ENCODE data around the gene ZNF569.

ZNF569 gene

DNA sequence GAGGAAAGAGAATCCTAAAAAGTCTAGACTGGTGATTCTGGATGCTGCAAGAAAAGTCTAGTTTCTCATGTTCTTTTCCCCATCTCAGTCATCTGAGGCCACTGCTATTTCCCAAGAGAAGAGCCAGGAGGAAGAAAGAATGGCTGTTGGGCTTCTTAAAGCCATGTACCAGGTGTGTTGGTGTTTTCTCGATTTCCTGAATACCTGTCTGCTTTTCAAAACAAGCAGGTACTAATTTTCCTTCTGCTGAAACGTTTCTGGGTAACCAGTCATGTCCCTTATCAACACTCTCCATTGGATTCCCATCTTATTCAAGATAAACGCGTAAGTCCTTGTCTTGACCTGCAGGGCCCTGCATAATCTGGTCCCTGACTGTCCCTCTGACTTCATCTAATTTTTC is 3.0 kb upstream of the ZNF569 start:
- no peaks in the 10 kb centered on the region for H3K27me3 ChIP-seq (ENCODE audit: insufficient read depth, poor library complexity, severe bottlenecking)
- peak overlapping the region; percentile 93 for H3K4me3 ChIP-seq (replicated peaks; ENCODE audit: insufficient read depth, low read length)
- DNase-seq (ENCODE audit: low read depth in 1 of 2, low spot score in 1 of 2) = no peak
- no peak overlapping the region for H3K27ac ChIP-seq (replicated peaks)
- TF ChIP-seq POLR2AphosphoS5 (IDR thresholded peaks at IDR 0.05; ENCODE audit: low read depth) = no peak
- TF ChIP-seq GABPA (IDR thresholded peaks at IDR 0.05; ENCODE audit: low read depth) = no peak
- TF ChIP-seq, protein P1, sequence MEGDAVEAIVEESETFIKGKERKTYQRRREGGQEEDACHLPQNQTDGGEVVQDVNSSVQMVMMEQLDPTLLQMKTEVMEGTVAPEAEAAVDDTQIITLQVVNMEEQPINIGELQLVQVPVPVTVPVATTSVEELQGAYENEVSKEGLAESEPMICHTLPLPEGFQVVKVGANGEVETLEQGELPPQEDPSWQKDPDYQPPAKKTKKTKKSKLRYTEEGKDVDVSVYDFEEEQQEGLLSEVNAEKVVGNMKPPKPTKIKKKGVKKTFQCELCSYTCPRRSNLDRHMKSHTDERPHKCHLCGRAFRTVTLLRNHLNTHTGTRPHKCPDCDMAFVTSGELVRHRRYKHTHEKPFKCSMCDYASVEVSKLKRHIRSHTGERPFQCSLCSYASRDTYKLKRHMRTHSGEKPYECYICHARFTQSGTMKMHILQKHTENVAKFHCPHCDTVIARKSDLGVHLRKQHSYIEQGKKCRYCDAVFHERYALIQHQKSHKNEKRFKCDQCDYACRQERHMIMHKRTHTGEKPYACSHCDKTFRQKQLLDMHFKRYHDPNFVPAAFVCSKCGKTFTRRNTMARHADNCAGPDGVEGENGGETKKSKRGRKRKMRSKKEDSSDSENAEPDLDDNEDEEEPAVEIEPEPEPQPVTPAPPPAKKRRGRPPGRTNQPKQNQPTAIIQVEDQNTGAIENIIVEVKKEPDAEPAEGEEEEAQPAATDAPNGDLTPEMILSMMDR (IDR thresholded peaks at IDR 0.05; ENCODE audit: insufficient read depth, low read length) = no peak
- TF ChIP-seq SPI1 (IDR thresholded peaks at IDR 0.05; ENCODE audit: borderline replicate concordance, low read depth) = no peak
- TF ChIP-seq, protein P2, sequence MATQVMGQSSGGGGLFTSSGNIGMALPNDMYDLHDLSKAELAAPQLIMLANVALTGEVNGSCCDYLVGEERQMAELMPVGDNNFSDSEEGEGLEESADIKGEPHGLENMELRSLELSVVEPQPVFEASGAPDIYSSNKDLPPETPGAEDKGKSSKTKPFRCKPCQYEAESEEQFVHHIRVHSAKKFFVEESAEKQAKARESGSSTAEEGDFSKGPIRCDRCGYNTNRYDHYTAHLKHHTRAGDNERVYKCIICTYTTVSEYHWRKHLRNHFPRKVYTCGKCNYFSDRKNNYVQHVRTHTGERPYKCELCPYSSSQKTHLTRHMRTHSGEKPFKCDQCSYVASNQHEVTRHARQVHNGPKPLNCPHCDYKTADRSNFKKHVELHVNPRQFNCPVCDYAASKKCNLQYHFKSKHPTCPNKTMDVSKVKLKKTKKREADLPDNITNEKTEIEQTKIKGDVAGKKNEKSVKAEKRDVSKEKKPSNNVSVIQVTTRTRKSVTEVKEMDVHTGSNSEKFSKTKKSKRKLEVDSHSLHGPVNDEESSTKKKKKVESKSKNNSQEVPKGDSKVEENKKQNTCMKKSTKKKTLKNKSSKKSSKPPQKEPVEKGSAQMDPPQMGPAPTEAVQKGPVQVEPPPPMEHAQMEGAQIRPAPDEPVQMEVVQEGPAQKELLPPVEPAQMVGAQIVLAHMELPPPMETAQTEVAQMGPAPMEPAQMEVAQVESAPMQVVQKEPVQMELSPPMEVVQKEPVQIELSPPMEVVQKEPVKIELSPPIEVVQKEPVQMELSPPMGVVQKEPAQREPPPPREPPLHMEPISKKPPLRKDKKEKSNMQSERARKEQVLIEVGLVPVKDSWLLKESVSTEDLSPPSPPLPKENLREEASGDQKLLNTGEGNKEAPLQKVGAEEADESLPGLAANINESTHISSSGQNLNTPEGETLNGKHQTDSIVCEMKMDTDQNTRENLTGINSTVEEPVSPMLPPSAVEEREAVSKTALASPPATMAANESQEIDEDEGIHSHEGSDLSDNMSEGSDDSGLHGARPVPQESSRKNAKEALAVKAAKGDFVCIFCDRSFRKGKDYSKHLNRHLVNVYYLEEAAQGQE (IDR thresholded peaks at IDR 0.05; ENCODE audit: insufficient replicate concordance, low read depth) = no peak

DNA sequence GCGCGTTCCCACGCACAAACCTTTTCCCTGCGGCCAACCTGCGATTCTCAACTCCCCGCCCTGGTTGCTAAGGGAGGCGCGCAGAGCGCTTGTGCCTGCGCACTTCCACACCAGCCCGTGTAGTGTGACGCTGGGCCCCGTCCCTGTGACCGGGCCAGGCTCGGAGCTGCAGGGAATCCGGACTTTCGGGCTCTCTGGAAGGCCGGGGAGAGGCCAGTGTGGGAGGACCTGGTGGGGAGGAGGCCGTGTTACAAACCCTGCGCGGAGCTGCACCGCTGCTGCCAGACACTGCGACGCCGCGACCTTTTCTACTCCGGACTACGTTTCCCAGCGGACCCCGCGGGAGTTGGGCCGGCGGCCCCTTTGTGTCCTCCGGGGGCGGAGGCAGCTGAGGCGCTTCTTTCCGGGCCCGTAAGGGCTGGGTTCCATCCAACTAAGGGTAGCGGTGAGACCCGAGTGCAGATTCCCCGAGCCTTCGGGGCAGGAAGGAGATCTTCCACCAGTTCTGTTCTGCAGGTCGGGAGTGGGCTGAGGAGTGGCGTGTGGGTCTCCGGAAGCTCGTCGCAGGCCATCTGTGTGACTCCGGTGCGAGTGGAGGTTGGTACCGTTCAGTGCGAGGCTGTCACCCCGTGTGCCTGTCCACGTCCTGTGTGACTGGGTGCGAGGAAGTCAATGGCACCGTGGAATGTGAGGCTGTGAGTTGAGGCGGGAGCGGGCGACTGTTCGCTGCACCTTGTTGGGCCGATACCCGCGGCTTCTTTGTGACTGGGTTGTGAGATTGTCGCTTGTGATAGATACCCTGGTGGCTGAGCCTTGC is 1.9 kb upstream of the ZNF569 start, which contains the start of gene ZNF570:
Gene ZNF570 (plus strand): TSS at position 396 of the 817 bp plus-strand sequence. CDS start 999 bp downstream, outside the sequence.
- H3K4me3 ChIP-seq (replicated peaks; ENCODE audit: insufficient read depth, low read length) = peak within 1 kb of the TSS; percentile 93
- TF ChIP-seq GABPA (IDR thresholded peaks at IDR 0.05; ENCODE audit: low read depth) = peak; percentile 88
- TF ChIP-seq, protein P2 (IDR thresholded peaks at IDR 0.05; ENCODE audit: insufficient replicate concordance, low read depth) = no peak
- peak; percentile 29; the same call in 1 of the 2 replicates for TF ChIP-seq POLR2AphosphoS5 (IDR thresholded peaks at IDR 0.05; ENCODE audit: low read depth)
- H3K27me3 ChIP-seq (ENCODE audit: insufficient read depth, poor library complexity, severe bottlenecking) = no peaks in the 10 kb centered on the region
- DNase-seq (ENCODE audit: low read depth in 1 of 2, low spot score in 1 of 2) = peak; percentile 76 to 91
- H3K27ac ChIP-seq (replicated peaks) = peak within 1 kb of the TSS; percentile 78

DNA sequence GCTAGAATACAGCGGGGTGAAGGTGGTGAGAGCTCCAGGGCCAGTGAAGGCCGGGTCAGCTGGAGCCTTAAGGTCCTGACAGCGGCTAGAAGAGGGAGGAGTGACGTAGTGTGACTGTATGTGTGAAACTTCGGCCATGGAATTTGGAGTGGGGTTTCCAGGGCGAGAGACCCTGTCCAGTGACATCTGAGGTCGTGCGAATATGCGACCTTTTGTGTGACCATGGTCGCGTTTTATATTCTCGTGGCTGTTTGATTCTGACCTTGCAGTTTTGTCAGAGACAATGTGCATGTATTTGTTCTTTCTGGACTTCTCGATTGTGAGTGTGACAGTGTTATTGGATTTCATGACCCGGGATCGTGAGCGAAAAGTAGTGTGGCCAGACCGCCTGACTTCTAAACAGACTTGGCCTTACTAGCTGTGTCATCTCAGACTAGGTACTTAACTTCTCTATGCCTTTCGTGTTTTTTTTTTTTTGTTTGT is 405 bp upstream of the ZNF569 start:
- no peak for DNase-seq (ENCODE audit: low read depth in 1 of 2, low spot score in 1 of 2)
- Histone ChIP-seq H3K27me3 (ENCODE audit: insufficient read depth, poor library complexity, severe bottlenecking) (no peaks in the 10 kb centered on the region), H3K27ac (replicated peaks) (peak overlapping the region; percentile 96), H3K4me3 (replicated peaks; ENCODE audit: insufficient read depth, low read length) (peak overlapping the region; percentile 72)
- TF ChIP-seq, protein P2 (IDR thresholded peaks at IDR 0.05; ENCODE audit: insufficient replicate concordance, low read depth) = no peak
- TF ChIP-seq POLR2AphosphoS5 (IDR thresholded peaks at IDR 0.05; ENCODE audit: low read depth) = no peak
- TF ChIP-seq GABPA (IDR thresholded peaks at IDR 0.05; ENCODE audit: low read depth) = no peak
- TF ChIP-seq, protein P1 (IDR thresholded peaks at IDR 0.05; ENCODE audit: insufficient read depth, low read length) = no peak
- no peak for TF ChIP-seq SPI1 (IDR thresholded peaks at IDR 0.05; ENCODE audit: borderline replicate concordance, low read depth)

Measured in HL-60 (cell line).